Measurements from ENCODE around the gene MINAR1.

DNA sequence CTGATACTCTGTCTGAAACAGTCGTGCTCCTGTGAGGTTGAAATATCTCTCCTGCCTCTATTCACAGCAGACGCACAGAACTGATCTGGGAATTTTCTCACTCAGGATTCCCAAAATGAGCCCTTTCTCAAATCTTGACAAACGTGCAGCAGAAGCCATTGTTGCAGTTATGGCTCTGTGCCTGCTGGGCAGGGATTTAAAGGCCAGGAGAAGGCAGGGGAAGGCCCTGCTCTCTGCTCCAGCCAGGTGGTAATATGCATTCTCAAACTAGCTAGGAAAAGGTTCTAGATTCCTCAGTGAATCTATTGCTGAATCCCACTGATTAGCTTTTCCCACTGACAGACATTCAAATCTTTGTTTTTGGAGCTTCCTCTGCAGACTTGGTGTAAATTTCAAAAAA lies 2.2 kb downstream of the MINAR1 start:
- no peak for TF ChIP-seq RXRA (IDR thresholded peaks at IDR 0.05; ENCODE audit: borderline replicate concordance, low read depth)
- TF ChIP-seq, protein P1, sequence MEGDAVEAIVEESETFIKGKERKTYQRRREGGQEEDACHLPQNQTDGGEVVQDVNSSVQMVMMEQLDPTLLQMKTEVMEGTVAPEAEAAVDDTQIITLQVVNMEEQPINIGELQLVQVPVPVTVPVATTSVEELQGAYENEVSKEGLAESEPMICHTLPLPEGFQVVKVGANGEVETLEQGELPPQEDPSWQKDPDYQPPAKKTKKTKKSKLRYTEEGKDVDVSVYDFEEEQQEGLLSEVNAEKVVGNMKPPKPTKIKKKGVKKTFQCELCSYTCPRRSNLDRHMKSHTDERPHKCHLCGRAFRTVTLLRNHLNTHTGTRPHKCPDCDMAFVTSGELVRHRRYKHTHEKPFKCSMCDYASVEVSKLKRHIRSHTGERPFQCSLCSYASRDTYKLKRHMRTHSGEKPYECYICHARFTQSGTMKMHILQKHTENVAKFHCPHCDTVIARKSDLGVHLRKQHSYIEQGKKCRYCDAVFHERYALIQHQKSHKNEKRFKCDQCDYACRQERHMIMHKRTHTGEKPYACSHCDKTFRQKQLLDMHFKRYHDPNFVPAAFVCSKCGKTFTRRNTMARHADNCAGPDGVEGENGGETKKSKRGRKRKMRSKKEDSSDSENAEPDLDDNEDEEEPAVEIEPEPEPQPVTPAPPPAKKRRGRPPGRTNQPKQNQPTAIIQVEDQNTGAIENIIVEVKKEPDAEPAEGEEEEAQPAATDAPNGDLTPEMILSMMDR (IDR thresholded peaks at IDR 0.05), result no peak
- TF ChIP-seq ELF1 (IDR thresholded peaks at IDR 0.05), result no peak
- no peak for TF ChIP-seq EP300 (IDR thresholded peaks at IDR 0.05; ENCODE audit: borderline replicate concordance in 1 of 2, low read depth in 1 of 2, low read length in 1 of 2)
- no peak for TF ChIP-seq POLR2AphosphoS5 (IDR thresholded peaks at IDR 0.05; ENCODE audit: low read depth, low read length)
- no peak for TF ChIP-seq FOXM1 (IDR thresholded peaks at IDR 0.05; ENCODE audit: low read depth)
- TF ChIP-seq, protein P2, sequence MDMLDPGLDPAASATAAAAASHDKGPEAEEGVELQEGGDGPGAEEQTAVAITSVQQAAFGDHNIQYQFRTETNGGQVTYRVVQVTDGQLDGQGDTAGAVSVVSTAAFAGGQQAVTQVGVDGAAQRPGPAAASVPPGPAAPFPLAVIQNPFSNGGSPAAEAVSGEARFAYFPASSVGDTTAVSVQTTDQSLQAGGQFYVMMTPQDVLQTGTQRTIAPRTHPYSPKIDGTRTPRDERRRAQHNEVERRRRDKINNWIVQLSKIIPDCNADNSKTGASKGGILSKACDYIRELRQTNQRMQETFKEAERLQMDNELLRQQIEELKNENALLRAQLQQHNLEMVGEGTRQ (IDR thresholded peaks at IDR 0.05; ENCODE audit: borderline replicate concordance, low read depth, low read length), result no peak
- TF ChIP-seq TEAD4 (IDR thresholded peaks at IDR 0.05; ENCODE audit: borderline replicate concordance, insufficient read depth), result no peak
- no peak for TF ChIP-seq RFX5 (IDR thresholded peaks at IDR 0.05; ENCODE audit: low read length)
- TF ChIP-seq TCF12 (IDR thresholded peaks at IDR 0.05), result no peak
